Measurements from ENCODE around the gene FBXW7.

GRCh38 chr4:152572417-152573086, 36.7 kb upstream of the FBXW7 start:
- TF ChIP-seq, protein P1, sequence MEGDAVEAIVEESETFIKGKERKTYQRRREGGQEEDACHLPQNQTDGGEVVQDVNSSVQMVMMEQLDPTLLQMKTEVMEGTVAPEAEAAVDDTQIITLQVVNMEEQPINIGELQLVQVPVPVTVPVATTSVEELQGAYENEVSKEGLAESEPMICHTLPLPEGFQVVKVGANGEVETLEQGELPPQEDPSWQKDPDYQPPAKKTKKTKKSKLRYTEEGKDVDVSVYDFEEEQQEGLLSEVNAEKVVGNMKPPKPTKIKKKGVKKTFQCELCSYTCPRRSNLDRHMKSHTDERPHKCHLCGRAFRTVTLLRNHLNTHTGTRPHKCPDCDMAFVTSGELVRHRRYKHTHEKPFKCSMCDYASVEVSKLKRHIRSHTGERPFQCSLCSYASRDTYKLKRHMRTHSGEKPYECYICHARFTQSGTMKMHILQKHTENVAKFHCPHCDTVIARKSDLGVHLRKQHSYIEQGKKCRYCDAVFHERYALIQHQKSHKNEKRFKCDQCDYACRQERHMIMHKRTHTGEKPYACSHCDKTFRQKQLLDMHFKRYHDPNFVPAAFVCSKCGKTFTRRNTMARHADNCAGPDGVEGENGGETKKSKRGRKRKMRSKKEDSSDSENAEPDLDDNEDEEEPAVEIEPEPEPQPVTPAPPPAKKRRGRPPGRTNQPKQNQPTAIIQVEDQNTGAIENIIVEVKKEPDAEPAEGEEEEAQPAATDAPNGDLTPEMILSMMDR (conservative IDR thresholded peaks at IDR 0.05) = no peak
- no peak for TF ChIP-seq ZFX (IDR thresholded peaks at IDR 0.05)

All from C4-2B (cell line).